ENCODE measurements around the gene ADAM30.

DNA sequence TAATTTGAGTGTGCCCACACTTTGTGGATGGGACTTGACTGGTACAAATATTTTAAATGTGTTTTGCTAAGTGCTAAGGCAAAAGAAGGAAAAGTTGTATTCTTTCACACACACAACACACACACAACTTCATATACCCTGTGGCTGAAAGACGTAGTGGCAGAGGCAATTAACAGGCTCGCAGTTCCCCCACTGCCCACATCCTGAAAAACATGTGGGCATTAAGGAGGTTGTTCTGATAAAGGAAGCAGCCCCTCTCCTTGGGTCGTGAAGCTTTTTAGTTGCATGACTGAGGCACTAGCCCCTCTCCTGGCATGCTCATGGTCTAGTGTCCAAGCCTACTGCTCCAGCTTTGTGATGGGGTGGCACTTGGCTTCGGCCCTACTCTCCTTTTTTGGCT, 14.3 kb upstream of the ADAM30 start:
- TF ChIP-seq POLR2A (IDR thresholded peaks at IDR 0.05; ENCODE audit: low read length) = no peak
- TF ChIP-seq GATA1 (IDR thresholded peaks at IDR 0.05; ENCODE audit: low read depth, low read length) = no peak

Measured in erythroblast (primary cell).